Left lung (tissue), 10 donors: ENCODE results near the gene TOR1B. TPM values are rescaled to one million over a fixed set of nuclear protein-coding genes. Genes with fewer than 3 reads are reported as not detected.

Source experiments
- ATAC-seq: fragments of 200-7000 bp; cut with Tn5 transposase; one replicate; pipeline ENCODE4 v1.9.1; 2020; ENCODE audit warnings: moderate library complexity
- DNase-seq, 4 donors: peaks; one replicate each; pipeline ENCODE4 v3.0.0-alpha.2; 2013 to 2020
- H3K27ac ChIP-seq, 2 donors: fragments of 200-600 bp; sonication (generic) in 1 of 2; one replicate each; pipeline versions ENCODE4 v1.5.0 to v1.8.0; 2020 to 2021
- H3K27me3 ChIP-seq, 2 donors: fragments of 200-600 bp; sonication (generic) in 1 of 2; one replicate each; pipeline versions ENCODE4 v1.5.0 to v1.8.0; 2020 to 2021
- H3K36me3 ChIP-seq, 2 donors: fragments of 200-600 bp; sonication (generic) in 1 of 2; one replicate each; pipeline versions ENCODE4 v1.5.0 to v1.8.0; 2020 to 2021
- H3K4me1 ChIP-seq, 2 donors: fragments of 200-600 bp; one replicate each; pipeline ENCODE4 v1.8.0; 2021
- H3K4me3 ChIP-seq, 2 donors: fragments of 200-600 bp; sonication (generic) in 1 of 2; one replicate each; pipeline versions ENCODE4 v1.5.0 to v1.8.0; 2020 to 2021; ENCODE audit warnings: mild to moderate bottlenecking in 1 of 2
- H3K9me3 ChIP-seq, 2 donors: fragments of 200-600 bp; sonication (generic) in 1 of 2; one replicate each; pipeline versions ENCODE4 v1.5.0 to v1.8.0; 2020 to 2021
- intact Hi-C, 2 donors: fragments of 100-400 bp; cut with DNase I; formaldehyde crosslinking; loops; one replicate each; pipeline versions ENCODE4 v1.11.2 to v1.14.2; 2022
- polyA plus RNA-seq, 6 donors: library from polyadenylated mRNA; unstranded; fragments of 120-200 nt; gene quantifications; one replicate each; pipeline ENCODE4 v1.2.1, GENCODE V29; 2013; ENCODE audit not compliant: insufficient read length in 6 of 6
- total RNA-seq, 2 donors: library from RNA; stranded (reverse); fragmentation: NEBNext Ultra II Directional; extraction: Animal tissue kit (Norgen Biotek cat#: 25700); gene quantifications; one replicate each; pipeline ENCODE4 v1.2.1, GENCODE V29; 2021
- TF ChIP-seq, protein P1 (sequence below), 2 donors: fragments of 200-600 bp; sonication (generic) in 1 of 2; IDR thresholded peaks; one replicate each; pipeline versions ENCODE4 v1.5.0 to v1.8.0; 2021; ENCODE audit warnings: antibody characterized with exemption in 2 of 2
- donor health status: DM: no; HTN: yes; CAD: no.
- donor health status: DM: no; HTN: no; CAD: no.

Gene TOR1B
- total and polyA plus RNA-seq, 8 donors, result 19.0 to 32.1 (median 22.0) TPM

- DNase-seq, result peak in 1 of 4 donors; percentile 17
- peak overlapping the region in 1 of 2 donors; percentile 89 for H3K27ac ChIP-seq
- no peaks in the 10 kb centered on the region for H3K9me3 ChIP-seq
- intact Hi-C loops, result no loop called here
- TF ChIP-seq, protein P1, sequence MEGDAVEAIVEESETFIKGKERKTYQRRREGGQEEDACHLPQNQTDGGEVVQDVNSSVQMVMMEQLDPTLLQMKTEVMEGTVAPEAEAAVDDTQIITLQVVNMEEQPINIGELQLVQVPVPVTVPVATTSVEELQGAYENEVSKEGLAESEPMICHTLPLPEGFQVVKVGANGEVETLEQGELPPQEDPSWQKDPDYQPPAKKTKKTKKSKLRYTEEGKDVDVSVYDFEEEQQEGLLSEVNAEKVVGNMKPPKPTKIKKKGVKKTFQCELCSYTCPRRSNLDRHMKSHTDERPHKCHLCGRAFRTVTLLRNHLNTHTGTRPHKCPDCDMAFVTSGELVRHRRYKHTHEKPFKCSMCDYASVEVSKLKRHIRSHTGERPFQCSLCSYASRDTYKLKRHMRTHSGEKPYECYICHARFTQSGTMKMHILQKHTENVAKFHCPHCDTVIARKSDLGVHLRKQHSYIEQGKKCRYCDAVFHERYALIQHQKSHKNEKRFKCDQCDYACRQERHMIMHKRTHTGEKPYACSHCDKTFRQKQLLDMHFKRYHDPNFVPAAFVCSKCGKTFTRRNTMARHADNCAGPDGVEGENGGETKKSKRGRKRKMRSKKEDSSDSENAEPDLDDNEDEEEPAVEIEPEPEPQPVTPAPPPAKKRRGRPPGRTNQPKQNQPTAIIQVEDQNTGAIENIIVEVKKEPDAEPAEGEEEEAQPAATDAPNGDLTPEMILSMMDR (IDR thresholded peaks at IDR 0.05), result no peak
- H3K27me3 ChIP-seq, result no peaks in the 10 kb centered on the region
- peaks cover 0 to 24% of the 10 kb centered on the region in 2 donors for H3K36me3 ChIP-seq
- ATAC-seq, result no peak
- H3K4me1 ChIP-seq, result peaks cover 9 to 53% of the 10 kb centered on the region in 2 donors
- peak overlapping the region; percentile 97 to 98 for H3K4me3 ChIP-seq
These were observed 32.9 kb downstream of the TOR1B start for GRCh38 chr9:129835860-129836223.

GRCh38 chr9:129836311-129837007 lies 33.5 kb downstream of the TOR1B start:
- ATAC-seq (no peak), DNase-seq (no peak)
- intact Hi-C loops, result no loop called here
- Histone ChIP-seq H3K27me3 (no peaks in the 10 kb centered on the region), H3K36me3 (peaks cover 0 to 17% of the 10 kb centered on the region in 2 donors), H3K9me3 (no peaks in the 10 kb centered on the region), H3K4me3 (peak overlapping the region; percentile 97 to 98), H3K4me1 (peaks cover 9 to 53% of the 10 kb centered on the region in 2 donors), H3K27ac (no peak overlapping the region)
- TF ChIP-seq, protein P1 (IDR thresholded peaks at IDR 0.05), result no peak

- H3K36me3 ChIP-seq, result no peaks in the 10 kb centered on the region
- no peak overlapping the region for H3K27ac ChIP-seq
- intact Hi-C loops, result no loop called here
- ATAC-seq, result no peak
- no peaks in the 10 kb centered on the region for H3K9me3 ChIP-seq
- no peak overlapping the region for H3K4me3 ChIP-seq
- H3K4me1 ChIP-seq, result peaks cover 7 to 48% of the 10 kb centered on the region in 2 donors
- TF ChIP-seq, protein P1 (IDR thresholded peaks at IDR 0.05), result no peak
- DNase-seq, result no peak
- no peaks in the 10 kb centered on the region for H3K27me3 ChIP-seq
These were observed 35.8 kb downstream of the TOR1B start for GRCh38 chr9:129838707-129839259.

DNA sequence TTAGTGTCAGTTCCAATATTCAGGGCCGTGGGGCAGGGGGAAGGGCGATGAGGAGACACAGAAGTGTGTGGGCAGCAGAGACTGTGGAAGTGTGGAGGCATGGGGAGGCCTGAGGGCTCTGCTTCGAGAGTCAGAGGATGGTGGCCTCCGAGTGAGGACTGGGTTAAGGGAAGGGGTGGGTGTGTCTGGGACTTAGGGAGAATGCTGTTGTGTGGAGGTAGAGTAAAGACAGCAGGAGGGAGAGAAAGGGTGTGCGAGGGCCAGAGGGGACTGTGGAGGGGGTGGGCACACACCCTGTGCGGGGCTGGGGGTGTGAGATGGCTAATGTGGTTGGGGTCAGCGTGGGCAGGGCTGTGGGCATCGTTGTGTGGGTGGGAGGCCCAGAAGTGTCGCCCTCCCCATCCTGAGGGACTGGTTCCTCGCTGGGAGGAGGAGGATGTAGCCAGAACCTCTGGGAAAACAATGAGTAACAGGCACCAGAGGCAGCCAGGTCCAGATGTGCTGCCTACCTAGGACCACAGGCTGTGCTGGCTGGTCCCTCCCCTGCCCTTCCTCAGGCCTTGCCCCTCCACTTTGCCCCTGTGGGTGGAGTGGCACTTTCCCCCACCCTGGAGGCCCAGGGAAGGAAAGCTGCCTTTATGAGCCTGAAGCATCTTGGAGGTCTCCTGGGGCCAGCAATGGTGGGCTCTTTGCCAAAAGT lies 36.5 kb downstream of the TOR1B start:
- no peaks in the 10 kb centered on the region for H3K9me3 ChIP-seq
- TF ChIP-seq, protein P1 (IDR thresholded peaks at IDR 0.05), result no peak
- intact Hi-C loops, result no loop called here

GRCh38 chr9:129840034-129840433 lies 37.0 kb downstream of the TOR1B start:
- H3K9me3 ChIP-seq, result no peaks in the 10 kb centered on the region
- H3K27me3 ChIP-seq, result no peaks in the 10 kb centered on the region
- H3K27ac ChIP-seq, result no peak overlapping the region
- DNase-seq (no peak), ATAC-seq (no peak)
- H3K4me1 ChIP-seq, result peaks cover 0 to 40% of the 10 kb centered on the region in 2 donors
- H3K4me3 ChIP-seq, result no peak overlapping the region
- H3K36me3 ChIP-seq, result no peaks in the 10 kb centered on the region
- TF ChIP-seq, protein P1 (IDR thresholded peaks at IDR 0.05), result no peak
- intact Hi-C loops, result no loop called here

More for the DNA sequence above, 36.5 kb downstream of the TOR1B start:
- ATAC-seq (no peak), DNase-seq (no peak)
- Histone ChIP-seq H3K27ac (no peak overlapping the region), H3K36me3 (no peaks in the 10 kb centered on the region), H3K27me3 (no peaks in the 10 kb centered on the region), H3K4me3 (no peak overlapping the region), H3K4me1 (peaks cover under 1 to 42% of the 10 kb centered on the region in 2 donors)
